SK-MEL-5 (cell line): Measurements from ENCODE around the gene FYB2. TPM values are rescaled to one million over a fixed set of nuclear protein-coding genes. Genes with fewer than 3 reads are reported as not detected.
A peak's percentile ranks its signal among the peaks of the same experiment; 100 is the strongest.

Experiments used
- DNase-seq: peaks from one replicate; pipeline ENCODE4 v3.0.0-alpha.2; 2016; ENCODE audit warnings: low read depth, low spot score
- in situ Hi-C: cut with HindIII; loops from 2 replicates; pipeline ENCODE4 v1.10.0; 2016; ENCODE audit warnings: low sequenced_read_pairs, high pct_unique_total_duplicates, low pct_unique_long_range_greater_than_20kb
- total RNA-seq: library from RNA; depleted of rRNA; stranded (reverse); fragments of >200 nt; shearing (Covaris generic); gene quantifications from 2 replicates; pipeline ENCODE4 v1.2.3, GENCODE V29; 2014; rRNA removed

The FYB2 gene
- total RNA-seq, 1 experiment from 2014 or later, result not detected

- DNase-seq, result no peak
- in situ Hi-C loops, result no loop called here
Measured at GRCh38 chr1:56688522-56689026, 130.6 kb downstream of the FYB2 start.

GRCh38 chr1:56686169-56686568, 133.0 kb downstream of the FYB2 start:
- DNase-seq, result no peak
- in situ Hi-C loops, result no loop called here

GRCh38 chr1:56683569-56683968, 135.6 kb downstream of the FYB2 start:
- no peak for DNase-seq
- in situ Hi-C loops, result no loop called here

GRCh38 chr1:56676571-56677035, 142.6 kb downstream of the FYB2 start:
- in situ Hi-C loops, result no loop called here

GRCh38 chr1:56675763-56676162, 143.4 kb downstream of the FYB2 start:
- in situ Hi-C loops, result no loop called here
- no peak for DNase-seq

More at GRCh38 chr1:56676571-56677035, 142.6 kb downstream of the FYB2 start:
- peak; percentile 60 for DNase-seq

GRCh38 chr1:56672579-56672978, 146.6 kb downstream of the FYB2 start:
- in situ Hi-C loops, result no loop called here
- DNase-seq, result no peak

GRCh38 chr1:56671542-56671941, 147.7 kb downstream of the FYB2 start:
- DNase-seq, result no peak
- in situ Hi-C loops, result no loop called here

- in situ Hi-C loops, result no loop called here
Measured at GRCh38 chr1:56671085-56671484, 148.1 kb downstream of the FYB2 start.

GRCh38 chr1:56670350-56670749, 148.9 kb downstream of the FYB2 start:
- no peak for DNase-seq
- in situ Hi-C loops, result no loop called here

More at GRCh38 chr1:56671085-56671484, 148.1 kb downstream of the FYB2 start:
- no peak for DNase-seq

Other genes starting within 250 kb of the FYB2 start
- gene PLPP3, start 239.8 kb downstream of the FYB2 start, total RNA-seq, result 26.5 and 26.7 TPM in 2 replicates
- gene PRKAA2, start 174.1 kb downstream of the FYB2 start, total RNA-seq, result 2.9 and 3.2 TPM in 2 replicates
- not detected in 2 replicates for gene C8A, start 35.4 kb upstream of the FYB2 start, total RNA-seq
- gene C8B, start 146.6 kb upstream of the FYB2 start, total RNA-seq, result not detected in 2 replicates